ENCODE data around the gene KIAA0040. TPM values are rescaled to one million over a fixed set of nuclear protein-coding genes. Genes with fewer than 3 reads are reported as not detected.

The KIAA0040 gene
- total RNA-seq, 1 donor from 2014 or later: 7.3 TPM

DNA sequence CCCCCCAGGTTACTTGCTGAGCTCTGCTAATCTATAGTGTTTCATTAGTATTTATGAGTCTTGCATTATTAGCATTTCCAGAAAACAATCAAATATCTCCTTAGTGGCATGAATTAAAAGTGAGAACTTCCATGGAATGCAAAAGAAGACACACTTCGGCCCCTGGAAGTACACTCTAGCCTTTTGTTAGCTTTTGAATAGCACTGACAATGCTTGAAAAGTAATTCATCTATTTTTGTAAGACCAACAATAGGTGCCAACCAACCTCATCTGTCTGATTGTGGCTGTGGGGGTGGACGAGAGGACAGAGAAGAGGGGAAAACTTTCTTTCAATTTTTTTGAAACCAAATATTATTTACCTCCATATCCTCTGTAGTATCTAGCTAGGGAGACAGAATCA is 27.8 kb downstream of the KIAA0040 start:
- TF ChIP-seq, protein P1, sequence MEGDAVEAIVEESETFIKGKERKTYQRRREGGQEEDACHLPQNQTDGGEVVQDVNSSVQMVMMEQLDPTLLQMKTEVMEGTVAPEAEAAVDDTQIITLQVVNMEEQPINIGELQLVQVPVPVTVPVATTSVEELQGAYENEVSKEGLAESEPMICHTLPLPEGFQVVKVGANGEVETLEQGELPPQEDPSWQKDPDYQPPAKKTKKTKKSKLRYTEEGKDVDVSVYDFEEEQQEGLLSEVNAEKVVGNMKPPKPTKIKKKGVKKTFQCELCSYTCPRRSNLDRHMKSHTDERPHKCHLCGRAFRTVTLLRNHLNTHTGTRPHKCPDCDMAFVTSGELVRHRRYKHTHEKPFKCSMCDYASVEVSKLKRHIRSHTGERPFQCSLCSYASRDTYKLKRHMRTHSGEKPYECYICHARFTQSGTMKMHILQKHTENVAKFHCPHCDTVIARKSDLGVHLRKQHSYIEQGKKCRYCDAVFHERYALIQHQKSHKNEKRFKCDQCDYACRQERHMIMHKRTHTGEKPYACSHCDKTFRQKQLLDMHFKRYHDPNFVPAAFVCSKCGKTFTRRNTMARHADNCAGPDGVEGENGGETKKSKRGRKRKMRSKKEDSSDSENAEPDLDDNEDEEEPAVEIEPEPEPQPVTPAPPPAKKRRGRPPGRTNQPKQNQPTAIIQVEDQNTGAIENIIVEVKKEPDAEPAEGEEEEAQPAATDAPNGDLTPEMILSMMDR (conservative IDR thresholded peaks at IDR 0.05): no peak
- Mint-ChIP-seq H3K27me3 (no peaks in the 10 kb centered on the region), H3K9me3 (no peaks in the 10 kb centered on the region), H3K4me3 (no peak overlapping the region), H3K27ac (no peak overlapping the region), H3K4me1 (ENCODE audit: unreplicated experiment) (no peaks in the 10 kb centered on the region), H3K36me3 (peaks cover 5% of the 10 kb centered on the region)
- DNase-seq (ENCODE audit: extremely low spot score, unreplicated experiment): no peak

DNA sequence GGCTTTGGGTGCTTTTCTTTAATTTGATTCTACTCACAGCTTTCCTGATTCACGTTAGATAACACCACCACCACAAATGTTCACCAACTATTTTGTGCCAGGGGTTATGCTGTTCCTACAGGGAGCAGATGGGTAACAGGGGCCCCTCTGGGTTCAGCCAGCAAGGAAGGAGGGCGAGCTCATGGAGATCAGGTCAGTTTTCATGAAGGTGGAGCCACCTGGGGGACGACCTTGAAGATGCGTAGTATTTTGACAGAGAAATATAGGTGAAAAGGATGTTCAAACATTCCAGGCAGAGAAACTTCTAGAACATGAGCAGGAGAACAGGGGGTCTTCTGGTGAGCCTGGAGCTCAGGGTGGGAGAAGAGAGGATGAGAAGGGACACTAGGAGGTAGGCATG is 28.9 kb downstream of the KIAA0040 start:
- H3K27me3 Mint-ChIP-seq: no peaks in the 10 kb centered on the region
- no peaks in the 10 kb centered on the region for H3K4me1 Mint-ChIP-seq (ENCODE audit: unreplicated experiment)
- no peaks in the 10 kb centered on the region for H3K9me3 Mint-ChIP-seq
- peaks cover 5% of the 10 kb centered on the region for H3K36me3 Mint-ChIP-seq
- no peak overlapping the region for H3K27ac Mint-ChIP-seq
- TF ChIP-seq, protein P1 (conservative IDR thresholded peaks at IDR 0.05): no peak
- H3K4me3 Mint-ChIP-seq: no peak overlapping the region
- no peak for DNase-seq (ENCODE audit: extremely low spot score, unreplicated experiment)

DNA sequence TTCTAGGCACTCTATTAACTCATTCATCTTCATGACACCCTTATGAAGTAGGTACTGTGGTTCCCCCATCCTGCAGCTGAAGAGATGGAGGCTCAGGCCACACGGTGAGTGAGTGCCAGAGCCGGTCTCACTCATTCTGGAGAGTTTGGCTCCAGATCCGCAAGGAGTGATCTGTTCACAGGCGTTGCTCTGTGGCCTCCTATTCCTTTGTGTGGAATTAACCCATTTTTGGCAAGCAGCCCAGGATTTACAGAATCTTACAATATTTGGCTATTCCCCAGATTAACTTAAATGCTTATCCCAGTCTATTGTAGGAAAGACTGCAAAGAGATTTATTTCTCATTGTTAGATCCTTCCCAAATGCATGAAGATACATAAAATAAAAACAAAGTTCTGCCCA is 29.6 kb downstream of the KIAA0040 start:
- TF ChIP-seq, protein P1 (conservative IDR thresholded peaks at IDR 0.05): no peak
- no peak for DNase-seq (ENCODE audit: extremely low spot score, unreplicated experiment)
- Mint-ChIP-seq H3K27me3 (no peaks in the 10 kb centered on the region), H3K9me3 (no peaks in the 10 kb centered on the region), H3K36me3 (peaks cover 5% of the 10 kb centered on the region), H3K4me3 (no peak overlapping the region), H3K27ac (no peak overlapping the region), H3K4me1 (ENCODE audit: unreplicated experiment) (no peaks in the 10 kb centered on the region)

DNA sequence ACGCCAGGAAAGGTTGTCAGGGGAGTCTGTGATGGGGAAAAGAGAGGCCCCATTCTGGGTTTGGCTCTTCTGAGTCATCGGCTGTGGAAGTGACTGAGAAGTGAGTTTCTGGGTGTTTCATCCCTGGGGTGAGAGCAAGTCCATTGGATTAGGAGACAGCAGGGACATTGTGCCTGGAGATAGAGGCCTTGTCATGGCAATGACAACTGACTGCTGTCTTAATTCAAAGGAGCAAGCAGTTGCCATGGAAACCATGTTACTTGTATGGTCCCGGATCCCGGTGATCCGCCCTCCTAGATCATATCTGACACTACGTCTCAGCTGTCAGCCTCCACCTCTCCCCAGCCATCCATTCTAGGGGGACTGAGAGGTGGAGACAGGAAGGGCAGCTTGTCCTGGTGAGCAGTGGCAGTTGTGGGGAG is 34.4 kb downstream of the KIAA0040 start:
- Mint-ChIP-seq H3K36me3 (no peaks in the 10 kb centered on the region), H3K4me1 (ENCODE audit: unreplicated experiment) (no peaks in the 10 kb centered on the region), H3K27ac (peak overlapping the region; percentile 70), H3K4me3 (no peak overlapping the region), H3K9me3 (no peaks in the 10 kb centered on the region), H3K27me3 (peaks cover 17% of the 10 kb centered on the region)
- DNase-seq (ENCODE audit: extremely low spot score, unreplicated experiment): no peak
- TF ChIP-seq, protein P1 (conservative IDR thresholded peaks at IDR 0.05): no peak

DNA sequence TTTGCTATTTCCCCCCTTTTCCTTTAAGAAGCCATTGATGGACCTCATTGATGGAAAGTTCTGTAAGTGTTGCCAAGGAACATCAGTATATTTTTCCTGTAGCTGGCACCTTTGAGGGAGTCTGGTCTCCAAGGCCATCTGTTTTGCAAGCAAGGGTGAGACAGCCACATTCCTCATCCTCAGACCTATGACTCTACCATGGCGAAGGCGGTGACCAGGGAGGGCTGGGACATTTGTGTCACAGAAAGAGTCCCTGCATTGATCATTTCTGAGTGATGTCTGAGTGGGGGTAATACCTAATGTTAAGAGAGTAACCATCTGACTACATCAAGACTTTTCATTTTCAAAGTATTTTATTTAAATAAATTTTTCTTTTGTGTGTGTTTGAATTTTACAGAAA is 35.4 kb downstream of the KIAA0040 start:
- TF ChIP-seq, protein P1 (conservative IDR thresholded peaks at IDR 0.05): no peak
- Mint-ChIP-seq H3K9me3 (no peaks in the 10 kb centered on the region), H3K27ac (no peak overlapping the region), H3K4me3 (no peak overlapping the region), H3K36me3 (no peaks in the 10 kb centered on the region), H3K27me3 (peaks cover 27% of the 10 kb centered on the region), H3K4me1 (ENCODE audit: unreplicated experiment) (no peaks in the 10 kb centered on the region)
- DNase-seq (ENCODE audit: extremely low spot score, unreplicated experiment): no peak

DNA sequence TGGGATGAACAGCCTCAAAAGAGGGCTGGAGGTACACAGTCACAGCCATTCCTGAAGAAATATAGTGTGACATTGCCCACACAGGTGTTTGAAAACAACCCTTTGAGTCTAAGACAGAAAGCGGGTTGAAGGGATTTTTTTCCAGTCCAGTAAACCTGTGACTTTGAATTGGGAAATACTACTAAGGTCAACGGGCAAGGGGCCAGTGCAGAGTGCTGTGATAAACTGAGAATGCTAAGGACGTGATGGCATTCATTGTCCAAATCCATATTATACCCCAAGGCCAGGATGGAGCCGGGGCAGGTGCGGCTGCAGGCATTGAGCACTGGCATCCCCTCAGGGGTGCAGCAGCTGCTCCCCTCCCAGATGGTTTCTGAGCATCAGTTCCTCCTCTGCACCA is 36.6 kb downstream of the KIAA0040 start:
- TF ChIP-seq, protein P1 (conservative IDR thresholded peaks at IDR 0.05): no peak
- H3K27me3 Mint-ChIP-seq: peaks cover 40% of the 10 kb centered on the region

More for the DNA sequence above, 36.6 kb downstream of the KIAA0040 start:
- Mint-ChIP-seq H3K4me1 (ENCODE audit: unreplicated experiment) (no peaks in the 10 kb centered on the region), H3K36me3 (no peaks in the 10 kb centered on the region), H3K4me3 (no peak overlapping the region), H3K9me3 (no peaks in the 10 kb centered on the region), H3K27ac (no peak overlapping the region)
- DNase-seq (ENCODE audit: extremely low spot score, unreplicated experiment): no peak
